Stromal cell of bone marrow (primary cell): ENCODE measurements around the gene ANO4.
A peak's percentile ranks its signal among the peaks of the same experiment; 100 is the strongest.
"Not testable (repeated sequence)": the region's sequence is repeated elsewhere in the genome, so short reads cannot be mapped to it uniquely, and the experiment has no call there.

Source experiments
- DNase-seq: peaks from one replicate; pipeline ENCODE4 v3.0.0-alpha.2; 2012; ENCODE audit warnings: low read depth

ANO4 gene

GRCh38 chr12:101089271-101089670 is 294.7 kb downstream of the ANO4 start:
- DNase-seq = no peak

GRCh38 chr12:101090222-101090621 is 295.6 kb downstream of the ANO4 start:
- DNase-seq = not testable (repeated sequence)

- no peak for DNase-seq
These were observed 303.4 kb downstream of the ANO4 start for GRCh38 chr12:101097829-101098580.

- DNase-seq = no peak
These were observed 312.6 kb downstream of the ANO4 start for GRCh38 chr12:101107032-101107763.

GRCh38 chr12:101108130-101108529 is 313.6 kb downstream of the ANO4 start:
- no peak for DNase-seq

- no peak for DNase-seq
These were observed 316.3 kb downstream of the ANO4 start for GRCh38 chr12:101110866-101111265.

- no peak for DNase-seq
These were observed 316.9 kb downstream of the ANO4 start for GRCh38 chr12:101111441-101111840.

GRCh38 chr12:101115326-101115725 is 320.8 kb downstream of the ANO4 start:
- DNase-seq = no peak

GRCh38 chr12:101116911-101117310 is 322.3 kb downstream of the ANO4 start:
- no peak for DNase-seq

GRCh38 chr12:101117842-101118241 is 323.3 kb downstream of the ANO4 start:
- no peak for DNase-seq

- peak; percentile 19 for DNase-seq
These were observed 333.1 kb downstream of the ANO4 start for GRCh38 chr12:101127521-101128219.

- DNase-seq = not testable (repeated sequence)
These were observed 351.3 kb downstream of the ANO4 start for GRCh38 chr12:101145777-101146431.

- DNase-seq = no peak
These were observed 370.7 kb downstream of the ANO4 start for GRCh38 chr12:101165319-101165718.

- DNase-seq = no peak
These were observed 372.3 kb downstream of the ANO4 start for GRCh38 chr12:101166866-101167265.

- DNase-seq = no peak
These were observed 373.4 kb downstream of the ANO4 start for GRCh38 chr12:101168001-101168400.

GRCh38 chr12:101172316-101172715 is 377.7 kb downstream of the ANO4 start:
- DNase-seq = no peak

- DNase-seq = no peak
These were observed 378.7 kb downstream of the ANO4 start for GRCh38 chr12:101173197-101173749.

- DNase-seq = no peak
These were observed 380.0 kb downstream of the ANO4 start for GRCh38 chr12:101174541-101174940.
